Chondrocyte (in vitro differentiated cells): Measurements from ENCODE around the gene TAS1R2. TPM values are rescaled to one million over a fixed set of nuclear protein-coding genes. Genes with fewer than 3 reads are reported as not detected.

Source experiments
- DNase-seq: peaks from one replicate; pipeline ENCODE4 v3.0.0; 2021; ENCODE audit warnings: mixed read lengths, low spot score
- H3K27ac Mint-ChIP-seq: one replicate; pipeline ENCODE4 v1.8.0; 2021; ENCODE audit warnings: mild to moderate bottlenecking, moderate library complexity, mixed read lengths; ENCODE audit not compliant: unreplicated experiment
- H3K27me3 Mint-ChIP-seq: 2 replicates; pipeline ENCODE4 v1.8.0; 2021; ENCODE audit warnings: low read depth, mixed read lengths
- H3K36me3 Mint-ChIP-seq: 2 replicates; pipeline ENCODE4 v1.8.0; 2021; ENCODE audit warnings: low read depth, mixed read lengths
- H3K4me1 Mint-ChIP-seq: 2 replicates; pipeline ENCODE4 v1.8.0; 2021; ENCODE audit warnings: low read depth, mild to moderate bottlenecking, mixed read lengths
- H3K4me3 Mint-ChIP-seq: one replicate; pipeline ENCODE4 v1.8.0; 2021; ENCODE audit warnings: mild to moderate bottlenecking, moderate library complexity, mixed read lengths; ENCODE audit not compliant: unreplicated experiment
- H3K9me3 Mint-ChIP-seq: 2 replicates; pipeline ENCODE4 v1.8.0; 2021; ENCODE audit warnings: low read depth, mixed read lengths
- total RNA-seq: library from RNA; stranded (reverse); gene quantifications from 3 replicates; pipeline ENCODE4 v1.2.1, GENCODE V29; 2021
- TF ChIP-seq, protein P1 (sequence below): fragments of 200-600 bp; sonication (generic); IDR thresholded peaks from 2 replicates; pipeline ENCODE4 v1.5.0; 2021; ENCODE audit warnings: antibody characterized with exemption, mild to moderate bottlenecking, moderate library complexity

Gene TAS1R2
- total RNA-seq, 1 donor from 2014 or later: not detected

DNA sequence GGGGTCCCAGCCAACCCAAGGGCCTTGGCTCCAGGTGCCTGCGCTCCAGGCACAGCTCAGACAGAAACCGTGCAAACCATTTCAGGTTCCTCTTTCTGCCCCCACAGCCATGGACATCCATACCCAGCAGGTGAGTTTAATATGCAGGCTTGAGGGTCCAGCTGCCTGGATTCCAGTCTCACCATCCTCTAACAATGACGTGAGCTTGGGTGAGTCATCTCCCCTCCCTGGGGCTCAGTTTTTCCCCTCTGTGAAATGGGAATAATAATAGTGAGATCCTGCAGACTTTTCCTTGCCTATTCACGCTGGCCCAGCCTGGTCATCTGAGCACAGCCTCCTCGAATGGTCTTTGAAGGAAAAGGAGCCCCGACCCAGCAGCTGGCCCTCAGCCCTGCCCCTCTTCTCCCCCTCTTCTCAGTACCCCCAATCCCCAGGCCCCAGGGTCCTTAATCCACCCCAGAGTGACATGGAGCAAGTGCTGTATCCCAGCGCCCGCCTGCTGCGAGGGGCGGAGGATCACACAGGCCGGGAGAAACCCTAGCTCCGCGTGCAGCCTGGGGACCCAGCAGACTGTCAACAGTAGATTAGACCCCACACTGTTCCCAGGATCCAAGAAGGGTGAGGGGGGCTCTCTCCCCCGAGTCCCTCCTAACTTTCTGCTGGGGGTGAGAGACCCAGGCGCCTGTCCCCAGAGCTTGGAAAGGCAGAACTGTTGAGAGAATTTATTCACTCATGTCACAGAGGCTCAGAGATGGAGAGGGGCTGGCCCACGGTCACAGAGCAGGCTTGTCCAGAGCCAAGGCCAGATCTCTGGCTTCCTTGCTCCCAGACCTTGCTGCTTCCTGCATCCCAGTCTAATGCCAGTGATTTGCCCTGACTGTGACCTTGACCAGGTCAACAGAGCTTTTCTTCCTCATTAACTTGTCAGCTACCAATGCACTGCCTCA, 49.2 kb downstream of the TAS1R2 start:
- no peak overlapping the region for H3K4me3 Mint-ChIP-seq
- no peak for DNase-seq
- no peak overlapping the region for H3K27ac Mint-ChIP-seq
- TF ChIP-seq, protein P1, sequence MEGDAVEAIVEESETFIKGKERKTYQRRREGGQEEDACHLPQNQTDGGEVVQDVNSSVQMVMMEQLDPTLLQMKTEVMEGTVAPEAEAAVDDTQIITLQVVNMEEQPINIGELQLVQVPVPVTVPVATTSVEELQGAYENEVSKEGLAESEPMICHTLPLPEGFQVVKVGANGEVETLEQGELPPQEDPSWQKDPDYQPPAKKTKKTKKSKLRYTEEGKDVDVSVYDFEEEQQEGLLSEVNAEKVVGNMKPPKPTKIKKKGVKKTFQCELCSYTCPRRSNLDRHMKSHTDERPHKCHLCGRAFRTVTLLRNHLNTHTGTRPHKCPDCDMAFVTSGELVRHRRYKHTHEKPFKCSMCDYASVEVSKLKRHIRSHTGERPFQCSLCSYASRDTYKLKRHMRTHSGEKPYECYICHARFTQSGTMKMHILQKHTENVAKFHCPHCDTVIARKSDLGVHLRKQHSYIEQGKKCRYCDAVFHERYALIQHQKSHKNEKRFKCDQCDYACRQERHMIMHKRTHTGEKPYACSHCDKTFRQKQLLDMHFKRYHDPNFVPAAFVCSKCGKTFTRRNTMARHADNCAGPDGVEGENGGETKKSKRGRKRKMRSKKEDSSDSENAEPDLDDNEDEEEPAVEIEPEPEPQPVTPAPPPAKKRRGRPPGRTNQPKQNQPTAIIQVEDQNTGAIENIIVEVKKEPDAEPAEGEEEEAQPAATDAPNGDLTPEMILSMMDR: no peak
- H3K27me3 Mint-ChIP-seq: peaks cover 14% of the 10 kb centered on the region
- H3K36me3 Mint-ChIP-seq: no peaks in the 10 kb centered on the region
- no peaks in the 10 kb centered on the region for H3K4me1 Mint-ChIP-seq
- H3K9me3 Mint-ChIP-seq: no peaks in the 10 kb centered on the region

DNA sequence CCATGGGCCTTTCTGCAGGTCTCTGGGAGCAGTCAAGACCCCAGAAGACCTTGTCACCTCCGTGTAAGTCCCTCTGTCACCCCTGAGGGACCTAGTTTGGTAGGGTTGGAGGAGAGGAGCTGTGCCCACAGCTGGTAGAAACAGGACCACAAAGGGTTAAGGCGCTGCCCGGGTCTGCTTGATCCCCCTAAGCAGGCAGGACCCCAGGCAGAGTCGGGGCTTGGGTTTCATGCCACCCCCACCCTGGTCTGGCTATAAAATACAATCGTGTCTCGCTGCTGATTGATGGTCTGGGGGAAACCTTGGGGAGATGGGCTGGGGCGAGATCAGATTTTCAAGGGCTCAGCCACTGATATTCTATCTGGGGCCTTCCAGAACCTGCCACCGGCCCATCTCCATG, 50.9 kb downstream of the TAS1R2 start:
- H3K9me3 Mint-ChIP-seq: no peaks in the 10 kb centered on the region
- peaks cover 24% of the 10 kb centered on the region for H3K27me3 Mint-ChIP-seq
- H3K36me3 Mint-ChIP-seq: no peaks in the 10 kb centered on the region
- H3K27ac Mint-ChIP-seq: no peak overlapping the region
- no peak for DNase-seq
- TF ChIP-seq, protein P1: no peak
- H3K4me1 Mint-ChIP-seq: no peaks in the 10 kb centered on the region
- H3K4me3 Mint-ChIP-seq: no peak overlapping the region

DNA sequence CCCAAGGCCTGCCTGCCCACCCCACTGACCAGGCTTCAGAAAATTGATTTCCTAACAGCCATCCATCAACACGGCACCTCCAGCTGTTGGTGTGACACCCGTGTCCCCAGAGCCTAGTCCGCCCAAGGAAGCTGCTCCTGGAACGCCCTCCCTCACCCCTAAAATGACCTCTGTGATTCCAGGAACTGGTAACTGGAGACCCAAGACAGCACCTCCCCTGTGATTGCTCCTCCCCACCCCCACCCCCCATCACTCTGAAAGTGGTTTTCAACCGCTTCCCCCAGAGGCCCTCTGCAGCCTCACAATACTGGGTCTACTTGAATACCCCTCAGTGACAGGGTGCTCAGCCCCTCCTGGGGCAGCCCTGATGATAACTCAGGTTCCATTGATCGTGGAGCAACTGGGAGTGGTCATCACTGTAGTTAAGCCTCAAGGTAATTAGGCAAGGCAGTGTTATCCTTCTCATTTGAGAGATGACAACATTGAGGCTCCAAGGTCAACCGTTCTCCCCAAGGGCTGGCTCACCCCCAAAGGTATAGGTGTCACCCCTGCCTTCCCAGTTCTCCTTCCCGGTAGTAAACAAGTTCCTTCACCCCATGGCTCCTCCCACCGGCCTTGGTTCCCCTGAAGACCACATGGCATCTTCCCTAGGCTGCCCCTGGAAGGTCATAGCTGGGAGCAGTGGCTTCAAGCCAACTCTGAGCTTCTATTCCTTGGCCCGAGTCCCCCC, 52.0 kb downstream of the TAS1R2 start:
- no peaks in the 10 kb centered on the region for H3K4me1 Mint-ChIP-seq
- H3K27me3 Mint-ChIP-seq: peaks cover 23% of the 10 kb centered on the region
- TF ChIP-seq, protein P1: no peak
- no peak for DNase-seq
- H3K36me3 Mint-ChIP-seq: no peaks in the 10 kb centered on the region
- H3K27ac Mint-ChIP-seq: no peak overlapping the region
- no peak overlapping the region for H3K4me3 Mint-ChIP-seq
- H3K9me3 Mint-ChIP-seq: no peaks in the 10 kb centered on the region

DNA sequence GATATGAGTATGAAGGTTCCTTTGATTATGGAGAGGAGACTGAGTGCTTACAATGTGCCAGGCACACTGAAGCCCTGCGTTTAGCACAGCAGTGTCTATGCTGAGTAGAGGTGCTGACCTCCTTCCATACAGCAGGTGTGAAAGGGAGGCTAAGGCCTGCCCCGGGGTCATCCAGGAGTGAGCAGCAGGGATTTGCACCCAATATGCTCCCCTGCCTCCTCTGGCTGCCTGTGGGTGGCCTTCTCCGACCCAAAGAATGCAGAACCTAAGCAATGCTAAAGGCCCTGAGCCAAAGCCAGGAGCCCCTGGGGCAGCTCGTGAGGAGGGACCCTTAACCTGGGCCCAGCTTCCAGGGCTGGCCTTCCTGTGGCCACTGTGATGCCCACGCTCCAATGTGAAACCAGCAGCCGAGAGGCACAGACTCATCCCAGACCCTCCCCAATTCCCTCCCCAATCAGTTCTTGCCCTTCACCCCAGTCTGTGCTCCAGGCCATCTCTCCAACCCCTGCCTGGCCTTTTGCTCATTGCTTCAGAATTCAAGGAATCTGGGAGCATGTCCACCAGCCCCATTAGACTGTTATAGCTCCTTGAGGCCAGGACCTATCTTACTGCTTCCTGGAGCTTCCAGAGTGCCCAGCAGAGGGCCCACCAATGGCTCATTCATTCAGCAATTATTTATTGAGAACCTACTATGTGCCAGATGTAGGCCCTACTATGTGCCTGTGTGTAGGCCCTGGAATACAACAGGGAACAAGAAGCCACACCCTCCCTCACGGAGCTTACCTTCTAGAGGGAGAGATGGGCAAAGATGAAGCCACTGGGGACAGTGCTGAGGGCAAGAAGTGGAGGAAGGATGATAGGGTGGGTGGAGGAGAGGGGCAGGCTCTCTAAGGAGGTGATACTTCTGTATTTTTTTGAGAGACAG, 53.3 kb downstream of the TAS1R2 start:
- Mint-ChIP-seq H3K36me3 (no peaks in the 10 kb centered on the region), H3K9me3 (no peaks in the 10 kb centered on the region), H3K4me3 (no peak overlapping the region), H3K4me1 (no peaks in the 10 kb centered on the region), H3K27me3 (peaks cover 17% of the 10 kb centered on the region), H3K27ac (no peak overlapping the region)
- TF ChIP-seq, protein P1: no peak
- peak; percentile 42 for DNase-seq
